ENCODE results near the gene INO80. TPM values are rescaled to one million over a fixed set of nuclear protein-coding genes. Genes with fewer than 3 reads are reported as not detected.

The INO80 gene
- total and polyA plus RNA-seq, 2 donors (not counting 3 experiments of a cell fraction or from before 2014, with no cell fraction given) = 5.7 to 29.1 TPM

DNA sequence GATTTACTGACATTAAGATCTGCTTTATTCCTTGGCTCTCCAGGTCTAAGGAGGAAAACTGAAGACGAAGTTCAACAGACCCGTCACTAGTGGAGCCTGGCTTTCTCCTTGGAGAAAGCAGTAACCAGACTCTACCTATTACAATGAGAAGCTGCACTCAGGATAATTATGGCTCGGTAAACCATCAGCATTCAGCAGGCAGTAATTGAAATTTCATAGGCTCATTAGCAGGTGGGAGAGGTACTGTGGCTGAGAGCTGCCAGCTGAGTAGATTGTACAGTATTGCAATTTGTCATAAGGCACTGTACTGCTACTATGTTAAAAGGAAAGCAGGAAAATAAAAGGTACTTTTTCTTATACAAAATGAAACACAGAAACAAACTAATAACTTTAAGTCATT is 111.6 kb downstream of the INO80 start:
- Histone ChIP-seq H3K79me2 (ENCODE audit: control insufficient read depth, insufficient read depth, low read length) (no peaks in the 10 kb centered on the region), H3K36me3 (ENCODE audit: control insufficient read depth in 2 of 2, extremely low read depth in 1 of 2, insufficient read depth in 2 of 2, low read length in 2 of 2) (peaks cover 3 to 8% of the 10 kb centered on the region in 2 experiments), H3K9me1 (replicated peaks; ENCODE audit: control insufficient read depth, extremely low read depth, insufficient read depth, low read length) (no peaks in the 10 kb centered on the region), H2AFZ (ENCODE audit: low read depth, low read length) (no peak overlapping the region), H4K20me1 (replicated peaks; ENCODE audit: control insufficient read depth, extremely low read depth, insufficient read depth, low read length) (no peaks in the 10 kb centered on the region), H3K27ac (ENCODE audit: insufficient read depth, low read depth, low read length) (no peak overlapping the region), H3K9me3 (replicated peaks; ENCODE audit: control insufficient read depth, insufficient read depth, low read length) (no peaks in the 10 kb centered on the region), H3K4me1 (ENCODE audit: control insufficient read depth, extremely low read depth, insufficient read depth, low read length) (peaks cover 10% of the 10 kb centered on the region), H3K4me2 (ENCODE audit: insufficient read depth, low read length) (no peak overlapping the region), H3K4me3 (replicated peaks in 1 of 3; ENCODE audit: insufficient read depth in 1 of 3, low read depth in 1 of 3, low read length in 3 of 3) (no peak overlapping the region), H3K27me3 (ENCODE audit: control insufficient read depth in 2 of 2, insufficient read depth in 2 of 2, low read length in 2 of 2) (no peaks in the 10 kb centered on the region), H3K9ac (replicated peaks; ENCODE audit: extremely low read depth, insufficient read depth, low read length) (no peak overlapping the region)
- TF ChIP-seq, protein P1, sequence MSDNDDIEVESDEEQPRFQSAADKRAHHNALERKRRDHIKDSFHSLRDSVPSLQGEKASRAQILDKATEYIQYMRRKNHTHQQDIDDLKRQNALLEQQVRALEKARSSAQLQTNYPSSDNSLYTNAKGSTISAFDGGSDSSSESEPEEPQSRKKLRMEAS (IDR thresholded peaks at IDR 0.05; ENCODE audit: insufficient read depth, insufficient read length) = no peak
- TF ChIP-seq POLR2A (IDR thresholded peaks at IDR 0.05; ENCODE audit: low read depth, low read length) (no peak), FOS (IDR thresholded peaks at IDR 0.05; ENCODE audit: borderline replicate concordance, insufficient read depth, low read length) (no peak), EZH2 (IDR thresholded peaks at IDR 0.05; ENCODE audit: borderline replicate concordance, low read depth, low read length, severe bottlenecking) (no peak), MYC (IDR thresholded peaks at IDR 0.05; ENCODE audit: low read depth, low read length) (no peak), POLR2AphosphoS5 (IDR thresholded peaks at IDR 0.05; ENCODE audit: insufficient read depth, low read depth, low read length) (no peak), JUN (IDR thresholded peaks at IDR 0.05; ENCODE audit: borderline replicate concordance, insufficient read depth, insufficient read length, low read depth) (no peak), GATA2 (IDR thresholded peaks at IDR 0.05; ENCODE audit: insufficient read depth, insufficient read length, low read depth, low read length) (no peak)
- TF ChIP-seq, protein P2, sequence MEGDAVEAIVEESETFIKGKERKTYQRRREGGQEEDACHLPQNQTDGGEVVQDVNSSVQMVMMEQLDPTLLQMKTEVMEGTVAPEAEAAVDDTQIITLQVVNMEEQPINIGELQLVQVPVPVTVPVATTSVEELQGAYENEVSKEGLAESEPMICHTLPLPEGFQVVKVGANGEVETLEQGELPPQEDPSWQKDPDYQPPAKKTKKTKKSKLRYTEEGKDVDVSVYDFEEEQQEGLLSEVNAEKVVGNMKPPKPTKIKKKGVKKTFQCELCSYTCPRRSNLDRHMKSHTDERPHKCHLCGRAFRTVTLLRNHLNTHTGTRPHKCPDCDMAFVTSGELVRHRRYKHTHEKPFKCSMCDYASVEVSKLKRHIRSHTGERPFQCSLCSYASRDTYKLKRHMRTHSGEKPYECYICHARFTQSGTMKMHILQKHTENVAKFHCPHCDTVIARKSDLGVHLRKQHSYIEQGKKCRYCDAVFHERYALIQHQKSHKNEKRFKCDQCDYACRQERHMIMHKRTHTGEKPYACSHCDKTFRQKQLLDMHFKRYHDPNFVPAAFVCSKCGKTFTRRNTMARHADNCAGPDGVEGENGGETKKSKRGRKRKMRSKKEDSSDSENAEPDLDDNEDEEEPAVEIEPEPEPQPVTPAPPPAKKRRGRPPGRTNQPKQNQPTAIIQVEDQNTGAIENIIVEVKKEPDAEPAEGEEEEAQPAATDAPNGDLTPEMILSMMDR (IDR thresholded peaks at IDR 0.05; ENCODE audit: extremely low read depth in 1 of 2, insufficient read depth in 1 of 2, low read depth in 1 of 2, low read length in 2 of 2) = no peak
- POLR2A ChIA-PET = no interaction called here
- intact Hi-C loops (cut with micrococcal nuclease) (no loop called here), dilution Hi-C loops (cut with MboI; ENCODE audit: extremely low pct_ligation_motif_present, low sequenced_read_pairs) (no loop called here)
- FAIRE-seq (no peak), DNase-seq (ENCODE audit: low read depth, low spot score) (no peak)
- no TSS peak for BruUV-seq (replicated peaks)
- CTCF ChIA-PET = interaction anchor here (0.6 to 2.9 kb wide), 4 partner anchors 10 to 86 kb away, joined by 3 to 6 read pairs (median 4); no protein-coding TSS in a partner anchor

Data from endothelial cell of umbilical vein (primary cell).